Fibroblast of the conjunctiva (primary cell): ENCODE results near the gene MINDY1.

Source experiments
- DNase-seq: peaks from one replicate; pipeline ENCODE4 v3.0.0-alpha.2; 2010; ENCODE audit warnings: low read depth

The MINDY1 gene

GRCh38 chr1:151011154-151011850 lies 4.6 kb upstream of the MINDY1 start:
- DNase-seq: no peak

GRCh38 chr1:151010346-151010726 lies 3.6 kb upstream of the MINDY1 start:
- DNase-seq: no peak

- no peak for DNase-seq
Measured at GRCh38 chr1:151009674-151010345, 3.1 kb upstream of the MINDY1 start.

GRCh38 chr1:151009206-151009587 lies 2.5 kb upstream of the MINDY1 start:
- DNase-seq: no peak

GRCh38 chr1:151008244-151009205 lies 1.8 kb upstream of the MINDY1 start, which contains the start of gene PRUNE1:
Gene PRUNE1 (plus strand): TSS chr1:151008449. CDS start chr1:151008633, 184 bp downstream.
- peak; percentile 97 for DNase-seq

DNA sequence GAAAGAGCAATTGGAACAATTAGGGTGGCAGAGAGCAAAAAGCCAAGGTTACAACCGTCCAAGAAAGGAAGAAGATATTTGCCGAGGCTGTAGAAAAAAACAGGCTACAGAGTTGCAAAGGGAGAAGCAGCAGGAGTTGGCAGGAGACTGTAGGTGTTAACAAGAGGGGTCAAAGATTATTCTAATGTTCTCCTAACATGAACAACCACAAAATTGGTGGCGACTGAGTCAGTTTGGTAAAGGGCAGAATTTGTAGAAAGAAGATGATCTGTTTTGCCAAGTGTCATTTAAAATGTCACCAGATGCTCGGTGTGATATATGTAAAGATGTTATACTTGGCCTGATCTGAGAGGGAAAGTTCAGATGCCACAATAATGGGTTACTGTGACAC lies 1.1 kb upstream of the MINDY1 start:
- DNase-seq: no peak

DNA sequence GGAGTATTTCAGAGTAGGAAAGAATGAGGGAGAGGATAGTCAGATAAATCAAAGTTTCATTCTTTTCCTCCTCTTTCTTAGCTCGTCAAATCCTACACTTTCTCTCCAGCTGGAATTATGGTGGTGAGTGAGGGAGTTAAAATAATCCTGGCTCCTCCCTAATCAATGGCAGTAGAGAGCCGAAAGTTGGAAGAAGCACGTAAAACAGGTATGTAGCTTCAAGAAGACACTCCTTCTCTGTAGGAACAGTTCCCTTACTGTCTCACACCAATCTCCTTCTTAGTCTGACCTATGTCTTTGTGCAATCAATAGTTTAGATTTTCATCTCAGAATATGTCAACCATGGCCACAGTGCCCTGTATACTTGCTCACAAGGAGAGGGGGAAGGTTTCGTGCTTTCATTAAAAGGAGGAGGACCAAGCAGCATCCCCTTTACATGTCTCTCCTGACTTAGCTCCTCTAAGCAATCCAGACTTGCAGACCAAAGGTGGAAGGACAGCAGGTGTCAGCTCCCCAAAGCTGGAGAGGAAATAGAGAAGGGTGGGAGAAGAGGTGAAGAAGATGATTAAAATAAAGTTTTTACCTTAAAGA lies 878 bp downstream of the MINDY1 start:
- DNase-seq: no peak

DNA sequence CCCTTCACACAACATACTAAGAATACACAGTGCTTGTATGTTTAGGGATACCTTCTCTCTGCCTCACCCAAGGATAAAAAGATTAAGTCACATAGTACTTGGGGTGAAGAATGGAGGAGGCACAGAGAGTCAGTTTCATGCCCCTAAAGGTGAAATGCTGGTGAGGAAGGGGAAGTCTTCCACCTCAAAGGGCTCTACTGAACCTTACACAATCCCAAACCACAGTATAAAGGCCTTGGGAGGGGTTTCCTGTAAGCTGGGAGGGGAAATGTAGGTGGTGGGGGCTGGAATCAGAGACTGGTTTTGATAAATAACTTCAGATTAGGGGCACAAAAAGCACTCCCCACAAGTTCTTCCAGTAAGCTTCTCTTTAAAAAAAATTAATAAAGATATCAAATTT lies 3.5 kb downstream of the MINDY1 start:
- DNase-seq: no peak

GRCh38 chr1:151002611-151003010 lies 4.1 kb downstream of the MINDY1 start:
- DNase-seq: no peak

GRCh38 chr1:151002051-151002450 lies 4.7 kb downstream of the MINDY1 start:
- no peak for DNase-seq

- no peak for DNase-seq
Measured at GRCh38 chr1:151001602-151002001, 5.1 kb downstream of the MINDY1 start.

- no peak for DNase-seq
Measured at GRCh38 chr1:151000408-151000807, 6.3 kb downstream of the MINDY1 start.

DNA sequence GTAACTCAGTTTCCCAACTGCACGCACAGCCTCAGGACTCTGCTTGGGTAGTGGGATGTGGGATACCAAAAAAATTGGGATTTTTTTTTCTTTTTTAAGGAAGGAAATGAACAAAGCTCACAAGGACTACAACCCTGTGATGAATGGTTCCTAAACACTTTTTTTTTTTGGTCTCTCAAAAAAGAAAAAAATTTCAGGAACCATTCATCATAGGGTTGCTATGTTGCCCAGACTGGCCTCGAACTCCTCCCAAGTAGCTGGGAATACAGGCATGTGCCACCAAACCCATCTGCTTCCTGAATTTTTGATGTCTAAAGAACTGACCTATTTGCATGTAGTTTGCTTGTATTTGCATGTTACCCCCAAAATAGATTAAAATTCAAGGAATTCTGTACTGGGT lies 6.8 kb downstream of the MINDY1 start:
- DNase-seq: no peak

GRCh38 chr1:150999051-150999674 lies 7.5 kb downstream of the MINDY1 start:
- DNase-seq: no peak

- no peak for DNase-seq
Measured at GRCh38 chr1:150997949-150998348, 8.8 kb downstream of the MINDY1 start.

- no peak for DNase-seq
Measured at GRCh38 chr1:150997126-150997872, 9.4 kb downstream of the MINDY1 start.

GRCh38 chr1:150995896-150996295 lies 10.8 kb downstream of the MINDY1 start:
- DNase-seq: no peak

GRCh38 chr1:150995460-150995859 lies 11.2 kb downstream of the MINDY1 start:
- no peak for DNase-seq

DNA sequence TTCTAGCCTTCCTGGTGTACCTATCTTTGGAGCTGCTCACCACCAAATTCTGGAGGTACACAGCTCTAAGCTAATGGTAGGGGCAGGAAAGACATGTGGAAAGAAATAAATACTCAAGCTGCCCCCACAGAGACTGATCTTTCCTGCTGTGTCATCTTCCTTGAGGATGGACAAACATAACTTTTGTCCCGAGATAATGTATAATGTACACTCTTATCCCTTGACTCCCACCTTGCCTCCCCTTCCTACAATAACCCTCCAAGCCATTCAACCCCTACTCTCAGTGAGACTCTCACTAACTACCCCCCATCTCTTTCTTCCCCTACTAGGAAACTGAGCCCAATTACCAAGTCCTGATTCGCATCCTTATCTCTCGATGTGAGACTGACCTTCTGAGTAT lies 12.5 kb downstream of the MINDY1 start:
- no peak for DNase-seq

- no peak for DNase-seq
Measured at GRCh38 chr1:150992626-150993025, 14.1 kb downstream of the MINDY1 start.

- DNase-seq: no peak
Measured at GRCh38 chr1:150987924-150988323, 18.8 kb downstream of the MINDY1 start.
